Urothelium cell line (cell line): ENCODE measurements around the gene VARS1.
"Not testable (repeated sequence)": the region's sequence is repeated elsewhere in the genome, so short reads cannot be mapped to it uniquely, and the experiment has no call there.

ENCODE experiments used
- DNase-seq: peaks from one replicate; pipeline ENCODE4 v3.0.0; 2011; ENCODE audit warnings: low spot score, mixed read lengths
- FAIRE-seq: peaks from 2 replicates; lab custom pipeline; 2011; peaks lifted over from hg19 to GRCh38; lab: Jason Lieb, UNC

VARS1 gene

DNA sequence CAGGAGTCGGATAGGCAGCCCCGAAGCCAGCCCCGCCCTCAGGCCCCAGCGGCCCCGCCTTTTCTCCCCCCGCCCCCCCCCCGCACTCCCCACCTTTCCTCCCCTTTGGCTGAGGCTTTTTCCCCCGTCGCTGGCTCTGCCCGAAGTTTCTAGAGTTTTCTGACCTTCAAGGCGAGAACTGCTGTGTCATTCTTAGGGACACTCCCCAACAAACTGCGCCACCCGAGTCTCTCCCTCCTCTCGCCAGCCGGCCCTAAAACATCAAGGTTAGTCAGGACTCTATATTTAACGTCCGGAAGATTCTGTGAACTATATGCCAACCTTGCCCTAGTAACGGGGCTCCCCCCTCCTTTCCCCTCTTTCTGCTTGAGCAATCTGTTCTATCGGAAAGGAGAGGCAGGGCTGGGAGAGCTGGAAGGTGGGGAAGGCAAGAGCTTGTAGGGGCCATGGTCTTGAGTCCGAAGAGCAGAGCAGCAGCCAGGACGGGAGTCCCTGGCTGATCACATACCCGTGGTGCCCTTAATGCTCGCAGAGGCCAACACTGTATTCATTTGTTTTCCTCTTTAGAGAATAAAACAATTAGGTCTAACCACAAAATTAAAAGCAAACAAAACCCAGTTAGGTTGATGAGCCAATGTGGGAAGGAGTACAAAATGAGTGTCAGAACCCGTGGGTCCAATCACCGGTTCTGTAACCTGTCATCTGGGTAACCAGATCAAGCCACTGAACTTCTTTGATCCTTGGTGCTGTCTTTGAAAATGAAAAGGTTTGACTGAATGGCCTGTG, 26.7 kb upstream of the VARS1 start:
- no peak for FAIRE-seq
- peak; percentile 74 for DNase-seq

GRCh38 chr6:31821301-31822035, 25.9 kb upstream of the VARS1 start:
- DNase-seq (peak; percentile 54), FAIRE-seq (no peak)

GRCh38 chr6:31820399-31820798, 24.8 kb upstream of the VARS1 start:
- not testable (repeated sequence) for FAIRE-seq, DNase-seq

GRCh38 chr6:31819871-31820299, 24.3 kb upstream of the VARS1 start:
- DNase-seq, result no peak
- no peak for FAIRE-seq

- FAIRE-seq, DNase-seq: not testable (repeated sequence)
Measured at GRCh38 chr6:31817929-31818511, 22.5 kb upstream of the VARS1 start.

- not testable (repeated sequence) for FAIRE-seq, DNase-seq
Measured at GRCh38 chr6:31817133-31817928, 21.8 kb upstream of the VARS1 start.

- FAIRE-seq (no peak), DNase-seq (peak; percentile 94)
Measured at GRCh38 chr6:31815025-31815838, 19.7 kb upstream of the VARS1 start, which contains the start of the genes HSPA1A and HSPA1L. Gene HSPA1A, plus strand, starts transcription at chr6:31815543. Its CDS starts 214 bp downstream, at chr6:31815757. Gene HSPA1L, minus strand, starts transcription at chr6:31815283. Its CDS starts 3,311 bp downstream, at chr6:31811972.

- DNase-seq (peak; percentile 92), FAIRE-seq (no peak)
Measured at GRCh38 chr6:31814677-31815024, 19.1 kb upstream of the VARS1 start.

DNA sequence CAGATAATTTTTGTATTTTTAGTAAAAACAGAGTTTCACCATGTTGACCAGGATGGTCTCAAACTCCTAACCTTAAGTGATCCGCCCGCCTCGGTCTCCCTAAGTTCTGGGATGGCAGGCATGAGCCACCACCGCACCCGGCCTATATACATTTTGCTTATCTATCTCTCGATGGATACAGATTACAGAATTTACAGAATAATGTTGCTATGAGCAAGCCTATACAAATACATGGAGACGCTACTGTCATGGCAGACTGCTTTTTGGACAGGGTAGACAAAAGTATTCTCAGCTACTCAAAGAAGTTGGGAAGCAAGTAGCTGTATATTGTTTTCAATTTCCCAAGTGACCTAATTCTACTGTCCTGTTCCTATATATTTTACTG, 17.9 kb upstream of the VARS1 start:
- DNase-seq (no peak), FAIRE-seq (no peak)

GRCh38 chr6:31811645-31812044, 16.1 kb upstream of the VARS1 start:
- DNase-seq, result no peak
- FAIRE-seq, result no peak

- not testable (repeated sequence) for FAIRE-seq, DNase-seq
Measured at GRCh38 chr6:31808599-31808998, 13.0 kb upstream of the VARS1 start.

- DNase-seq, result peak; percentile 99
- FAIRE-seq, result no peak
Measured at GRCh38 chr6:31806470-31807272, 11.1 kb upstream of the VARS1 start, which contains the start of gene LSM2. Gene LSM2, minus strand, starts transcription at chr6:31806966. Its CDS starts 209 bp downstream, at chr6:31806757.

- FAIRE-seq (no peak), DNase-seq (no peak)
Measured at GRCh38 chr6:31805939-31806469, 10.5 kb upstream of the VARS1 start.

GRCh38 chr6:31801031-31801927, 5.7 kb upstream of the VARS1 start:
- FAIRE-seq, DNase-seq: not testable (repeated sequence)

DNA sequence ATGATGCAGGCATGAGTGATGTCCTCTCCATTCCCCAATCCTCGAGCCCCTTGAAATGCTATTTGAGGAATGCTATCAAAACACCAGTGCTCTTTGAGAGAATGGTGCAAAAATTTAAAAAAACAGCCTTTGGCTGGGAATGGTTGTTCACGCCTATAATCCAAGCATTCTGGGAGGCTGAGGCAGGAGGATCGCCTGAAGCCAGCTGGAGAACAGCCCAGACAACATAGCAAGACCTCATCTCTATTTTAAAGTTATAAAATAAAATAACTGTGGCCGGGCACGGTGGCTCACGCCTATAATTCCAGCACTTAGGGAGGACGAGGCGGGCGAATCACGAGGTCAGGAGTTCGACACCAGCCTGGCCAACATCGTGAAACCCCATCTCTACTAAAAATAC, 4.2 kb upstream of the VARS1 start:
- DNase-seq, result no peak
- no peak for FAIRE-seq

GRCh38 chr6:31797588-31797987, 2.0 kb upstream of the VARS1 start:
- DNase-seq (no peak), FAIRE-seq (no peak)

DNA sequence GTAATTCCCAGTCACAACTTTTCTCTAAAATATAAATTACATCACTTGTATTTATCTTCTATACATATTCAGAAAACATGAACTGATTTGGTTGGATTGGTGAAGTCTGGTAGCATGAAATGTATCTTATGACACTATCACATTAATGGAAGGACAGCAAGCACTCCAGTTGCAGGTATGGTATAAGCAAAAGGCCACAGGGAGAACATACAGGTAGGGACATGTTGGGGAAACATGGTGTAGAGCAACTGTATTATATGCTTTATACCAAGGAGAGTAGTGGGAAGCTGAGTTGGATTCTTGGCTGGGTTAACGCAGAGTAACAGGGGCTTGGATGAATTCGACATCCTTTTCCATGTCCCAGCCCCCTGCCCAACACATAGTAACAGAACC, 1.4 kb upstream of the VARS1 start:
- DNase-seq (no peak), FAIRE-seq (no peak)
